DMS53 (cell line): ENCODE measurements around the gene RACGAP1.

Source experiments
- DNase-seq: peaks from one replicate; lab custom pipeline; 2025; lab: John Stamatoyannopoulos, UW

RACGAP1 gene

DNA sequence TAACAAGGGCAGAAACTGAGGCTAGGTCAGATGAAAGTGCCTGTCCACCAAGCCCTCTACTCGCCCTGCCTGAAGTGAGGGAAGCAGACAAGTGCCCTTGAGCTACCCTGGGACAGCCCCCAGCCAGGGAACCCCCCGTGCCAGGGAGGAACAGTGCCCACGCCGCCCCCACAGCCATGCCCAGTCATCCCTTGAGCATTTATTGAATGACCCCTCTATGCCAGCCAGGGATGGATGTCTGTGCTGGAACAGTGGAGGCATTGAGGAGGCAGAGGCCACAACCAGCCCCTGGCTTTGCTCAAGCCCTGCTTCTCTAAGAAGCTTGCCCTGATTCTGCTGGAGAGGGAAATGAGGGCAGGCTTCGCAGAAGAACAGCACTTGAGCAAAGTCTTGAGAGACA is 56.3 kb downstream of the RACGAP1 start:
- no peak for DNase-seq

DNA sequence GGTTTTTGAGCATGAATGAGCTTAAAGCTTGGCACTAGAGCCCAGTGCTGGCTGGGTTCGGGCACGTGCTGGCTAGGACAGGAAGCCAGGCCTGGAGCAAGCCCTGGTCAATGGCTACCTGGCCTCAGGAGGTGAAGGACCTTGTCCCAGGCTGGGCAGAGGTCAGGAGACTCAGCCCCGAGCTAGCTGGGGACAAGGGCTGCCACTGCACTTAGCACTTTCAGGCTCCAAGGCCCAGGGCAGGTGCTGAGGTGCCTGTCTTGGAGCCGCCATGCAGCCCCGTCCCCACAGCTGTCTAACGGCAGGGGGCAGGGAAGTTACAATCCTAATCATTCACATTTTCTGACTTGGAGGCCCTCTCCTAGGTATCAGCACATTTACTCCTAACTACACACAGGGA is 56.8 kb downstream of the RACGAP1 start:
- no peak for DNase-seq

DNA sequence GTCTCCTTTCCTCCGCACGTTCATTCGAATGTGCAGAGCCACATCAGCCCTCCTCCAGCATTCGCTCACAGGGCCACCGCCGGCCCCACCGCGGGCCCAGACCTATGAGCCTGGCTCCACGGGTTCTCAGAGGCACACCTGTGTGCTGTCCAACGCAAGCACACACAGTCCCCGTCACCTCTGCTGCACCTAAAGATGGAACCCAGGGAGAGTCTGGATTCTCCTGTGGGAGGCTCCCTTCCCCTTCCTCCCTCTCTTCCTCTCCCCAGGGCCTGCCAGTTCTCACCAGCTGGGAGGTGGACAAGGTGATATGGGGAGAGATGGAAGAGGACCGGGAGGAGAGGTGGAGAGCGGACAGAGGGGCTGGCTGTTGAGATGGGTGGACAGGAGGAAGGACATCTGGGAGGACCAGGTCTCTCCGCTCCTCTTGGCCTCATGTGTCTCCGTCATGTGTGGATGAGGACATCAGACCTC is 57.5 kb downstream of the RACGAP1 start:
- no peak for DNase-seq

GRCh38 chr12:49967042-49967776 is 58.1 kb downstream of the RACGAP1 start:
- DNase-seq = peak; percentile 88

- DNase-seq = no peak
Observed at GRCh38 chr12:49966511-49967041, 58.7 kb downstream of the RACGAP1 start.

DNA sequence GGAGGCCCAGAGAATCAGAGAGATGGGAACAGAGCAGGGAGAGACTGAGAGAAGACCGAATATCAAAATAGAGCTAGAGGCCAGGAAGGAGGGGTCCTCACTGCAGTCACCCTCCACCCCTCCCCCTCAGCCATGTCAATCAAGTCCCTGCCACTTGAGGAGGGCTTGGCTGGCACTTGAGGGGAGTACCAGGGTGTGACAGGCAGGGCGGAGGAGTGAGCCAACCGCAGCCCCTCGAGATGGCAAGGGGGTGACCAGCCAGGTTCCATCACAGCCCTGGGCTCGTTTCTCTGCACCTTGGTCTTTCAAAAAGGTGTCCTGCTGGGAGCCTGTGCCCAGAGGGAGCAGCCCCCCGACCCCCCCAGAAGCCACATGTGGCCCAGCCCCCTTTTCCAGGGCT is 59.5 kb downstream of the RACGAP1 start:
- no peak for DNase-seq

GRCh38 chr12:49964849-49965624 is 60.3 kb downstream of the RACGAP1 start:
- DNase-seq = no peak

DNA sequence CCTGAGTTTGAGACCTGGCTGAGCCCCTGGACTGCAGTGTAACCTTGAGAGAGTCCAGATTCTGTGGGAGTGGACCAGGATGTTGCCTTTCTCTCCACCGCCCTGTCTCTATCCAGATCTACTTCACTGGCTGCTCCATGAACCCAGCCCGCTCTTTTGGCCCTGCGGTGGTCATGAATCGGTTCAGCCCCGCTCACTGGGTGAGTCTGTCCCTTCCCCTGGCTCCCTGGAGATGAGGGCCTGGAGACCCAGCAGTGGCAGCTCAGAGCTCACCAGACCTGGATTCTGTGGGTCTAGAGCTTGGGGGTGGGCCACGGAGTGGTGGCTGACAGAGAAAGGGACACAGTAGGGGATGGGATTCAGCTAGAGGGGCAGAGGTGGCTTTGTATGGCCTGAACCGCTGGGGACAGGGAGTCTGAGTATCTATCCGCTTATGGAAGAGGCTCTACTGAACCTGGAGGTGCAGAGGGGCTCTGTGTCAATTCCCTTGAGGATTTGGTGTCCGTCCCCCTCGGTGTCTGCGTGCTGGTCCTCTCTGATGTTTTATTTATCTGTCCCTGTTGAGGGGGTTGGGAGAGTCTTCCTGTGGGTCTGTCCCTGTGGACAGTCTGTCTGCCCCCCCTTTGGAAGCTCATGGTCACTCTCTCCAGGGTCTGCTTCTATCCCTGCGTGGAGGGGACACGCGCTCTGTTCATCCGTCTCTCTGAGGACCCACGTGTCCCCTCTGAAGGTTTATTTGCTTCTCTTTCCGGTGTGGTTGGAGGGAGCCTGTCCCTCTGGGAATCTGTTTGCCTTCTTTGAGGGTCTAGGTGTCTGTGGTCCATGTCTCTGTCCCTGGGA is 61.1 kb downstream of the RACGAP1 start:
- no peak for DNase-seq

GRCh38 chr12:49962861-49963765 is 62.2 kb downstream of the RACGAP1 start:
- peak; percentile 82 for DNase-seq

DNA sequence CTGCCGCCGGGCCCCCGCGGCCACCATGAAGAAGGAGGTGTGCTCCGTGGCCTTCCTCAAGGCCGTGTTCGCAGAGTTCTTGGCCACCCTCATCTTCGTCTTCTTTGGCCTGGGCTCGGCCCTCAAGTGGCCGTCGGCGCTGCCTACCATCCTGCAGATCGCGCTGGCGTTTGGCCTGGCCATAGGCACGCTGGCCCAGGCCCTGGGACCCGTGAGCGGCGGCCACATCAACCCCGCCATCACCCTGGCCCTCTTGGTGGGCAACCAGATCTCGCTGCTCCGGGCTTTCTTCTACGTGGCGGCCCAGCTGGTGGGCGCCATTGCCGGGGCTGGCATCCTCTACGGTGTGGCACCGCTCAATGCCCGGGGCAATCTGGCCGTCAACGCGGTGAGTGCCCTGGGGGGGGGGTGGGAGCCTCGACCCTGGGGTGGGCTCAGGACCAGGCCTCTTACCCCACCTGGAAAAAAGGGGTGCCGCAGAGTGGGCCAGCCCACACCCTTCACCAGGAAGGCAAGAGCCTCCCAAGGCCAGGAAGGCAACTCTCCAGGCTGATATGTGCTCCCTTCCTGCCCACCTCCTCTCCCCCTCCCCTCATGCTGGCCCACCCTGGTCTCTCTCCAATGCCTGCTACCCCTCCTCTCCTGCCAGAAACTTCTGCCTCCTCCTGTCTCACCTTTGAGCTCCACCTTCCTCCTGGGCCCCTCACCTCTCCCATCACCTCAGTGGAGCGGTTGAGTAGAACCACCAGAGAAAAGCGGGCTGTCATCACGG is 63.1 kb downstream of the RACGAP1 start:
- peak; percentile 27 for DNase-seq

DNA sequence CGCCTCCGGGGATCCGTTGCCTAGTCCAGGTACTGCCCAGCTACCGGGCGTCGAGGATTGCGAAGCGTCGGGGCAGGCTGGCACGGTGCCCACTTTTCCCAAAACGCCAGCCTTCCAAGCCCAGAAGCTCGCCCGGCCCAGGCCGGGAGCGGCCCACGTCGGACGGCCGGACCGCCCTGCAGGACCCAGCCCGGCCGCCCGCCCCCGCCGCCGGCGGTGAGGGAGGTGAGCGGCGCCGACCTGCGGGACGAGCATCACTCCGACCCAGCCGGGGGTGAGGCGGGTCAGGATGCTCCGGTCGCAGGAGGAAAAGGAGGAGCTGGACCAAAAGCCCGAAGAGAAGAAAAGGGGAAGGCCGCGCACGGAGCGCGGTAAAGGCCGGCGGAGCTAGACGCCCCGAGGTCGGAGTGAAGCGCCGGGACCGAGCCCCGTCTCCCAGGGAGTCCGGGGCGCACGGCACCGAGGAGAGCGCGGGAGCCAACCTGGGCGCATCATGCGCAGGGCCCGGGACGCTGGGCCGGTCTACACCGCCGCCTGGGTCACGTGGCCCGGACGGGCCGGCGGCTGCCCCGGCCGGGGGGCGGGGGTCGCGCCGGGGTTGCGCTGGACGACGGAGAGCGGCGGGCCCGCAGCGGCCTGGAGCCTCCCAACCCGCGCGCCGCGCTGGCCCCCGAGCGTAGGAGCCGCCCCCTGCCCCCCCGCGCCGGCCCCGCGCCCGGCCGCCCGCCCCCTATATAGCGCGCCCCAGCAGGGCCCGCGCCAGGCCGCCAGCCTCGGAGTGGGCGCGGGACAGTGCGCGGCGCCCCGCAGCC is 64.0 kb downstream of the RACGAP1 start, which contains the start of gene AQP5:
AQP5 (plus strand) TSS at position 762 of the 812 bp plus-strand sequence. CDS start 146 bp downstream, outside the sequence.
- DNase-seq = peak; percentile 42

DNA sequence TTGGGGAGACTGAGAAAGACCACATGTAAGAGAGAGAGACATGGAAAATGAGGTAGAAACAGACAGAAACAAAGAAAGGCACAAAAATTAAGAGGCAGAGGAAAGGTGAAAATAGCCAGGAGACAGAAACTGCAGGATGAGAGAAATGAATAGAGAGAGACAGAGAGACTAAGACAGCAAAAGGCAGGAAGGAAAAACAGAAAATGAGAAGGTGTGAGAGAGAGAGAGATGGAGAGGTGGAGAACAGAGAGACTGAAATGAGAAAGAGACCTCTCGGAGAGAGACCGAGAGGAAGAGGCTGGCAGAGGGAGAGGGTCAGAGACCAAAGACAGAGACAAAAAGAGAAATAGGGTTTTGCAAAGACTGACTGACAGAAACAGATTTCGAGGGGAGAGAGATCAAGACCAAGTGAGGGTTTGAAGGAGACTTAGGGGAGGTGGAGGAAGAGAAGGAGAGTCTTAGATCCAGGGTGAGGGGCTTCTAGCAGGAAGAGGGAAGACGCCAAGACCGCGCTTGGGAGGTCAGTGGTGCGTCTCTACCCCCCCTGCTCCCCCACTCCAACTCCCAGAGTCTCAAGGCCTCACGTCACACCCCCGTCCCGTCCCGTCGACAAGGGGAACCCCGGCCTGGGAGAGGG is 64.7 kb downstream of the RACGAP1 start:
- DNase-seq = no peak

- peak; percentile 22 for DNase-seq
Observed at GRCh38 chr12:49959685-49960473, 65.4 kb downstream of the RACGAP1 start.

- DNase-seq = no peak
Observed at GRCh38 chr12:49957570-49957967, 67.7 kb downstream of the RACGAP1 start.

GRCh38 chr12:49956663-49957569 is 68.4 kb downstream of the RACGAP1 start:
- DNase-seq = no peak

- no peak for DNase-seq
Observed at GRCh38 chr12:49955899-49956662, 69.2 kb downstream of the RACGAP1 start.
